ENCODE results near the gene C2orf74.
"Not testable (repeated sequence)": the region's sequence is repeated elsewhere in the genome, so short reads cannot be mapped to it uniquely, and the experiment has no call there.

Gene C2orf74

GRCh38 chr2:61149074-61149473, 12.9 kb upstream of the C2orf74 start:
- no peak for TF ChIP-seq CTCF (IDR thresholded peaks at IDR 0.05; ENCODE audit: low read depth, low read length)
- Histone ChIP-seq H3K27ac (no peak overlapping the region), H3K9me3 (ENCODE audit: severe bottlenecking) (peaks cover 8% of the 10 kb centered on the region), H3K36me3 (no peaks in the 10 kb centered on the region; the same call in 1 of the 2 replicates), H3K4me3 (ENCODE audit: low read depth, low read length) (no peak overlapping the region), H3K27me3 (ENCODE audit: insufficient read depth, low read depth, severe bottlenecking) (no peaks in the 10 kb centered on the region)
- DNase-seq, result no peak

GRCh38 chr2:61151436-61151835, 10.6 kb upstream of the C2orf74 start:
- no peak for TF ChIP-seq CTCF (IDR thresholded peaks at IDR 0.05; ENCODE audit: low read depth, low read length)
- Histone ChIP-seq H3K36me3 (no peaks in the 10 kb centered on the region), H3K9me3 (ENCODE audit: severe bottlenecking) (peaks cover 4% of the 10 kb centered on the region), H3K27ac (no peak overlapping the region), H3K27me3 (ENCODE audit: insufficient read depth, low read depth, severe bottlenecking) (no peaks in the 10 kb centered on the region), H3K4me3 (ENCODE audit: low read depth, low read length) (no peak overlapping the region)
- no peak for DNase-seq

- no peak for TF ChIP-seq CTCF (IDR thresholded peaks at IDR 0.05; ENCODE audit: low read depth, low read length)
- Histone ChIP-seq H3K4me3 (ENCODE audit: low read depth, low read length) (no peak overlapping the region), H3K27me3 (ENCODE audit: insufficient read depth, low read depth, severe bottlenecking) (no peaks in the 10 kb centered on the region), H3K36me3 (no peaks in the 10 kb centered on the region), H3K27ac (peak overlapping the region; percentile 89), H3K9me3 (ENCODE audit: severe bottlenecking) (peaks cover 11% of the 10 kb centered on the region)
- peak; percentile 83 for DNase-seq
Observed at GRCh38 chr2:61157371-61158003, 4.5 kb upstream of the C2orf74 start.

- Histone ChIP-seq H3K4me3 (ENCODE audit: low read depth, low read length) (no peak overlapping the region), H3K9me3 (ENCODE audit: severe bottlenecking) (peaks cover 11% of the 10 kb centered on the region), H3K36me3 (no peaks in the 10 kb centered on the region), H3K27ac (peak overlapping the region; percentile 89), H3K27me3 (ENCODE audit: insufficient read depth, low read depth, severe bottlenecking) (no peaks in the 10 kb centered on the region)
- no peak for TF ChIP-seq CTCF (IDR thresholded peaks at IDR 0.05; ENCODE audit: low read depth, low read length)
- DNase-seq, result peak; percentile 84
Observed at GRCh38 chr2:61158356-61158955, 3.5 kb upstream of the C2orf74 start.

GRCh38 chr2:61162721-61163120, 733 bp downstream of the C2orf74 start:
- no peak for TF ChIP-seq CTCF (IDR thresholded peaks at IDR 0.05; ENCODE audit: low read depth, low read length)
- Histone ChIP-seq H3K4me3 (ENCODE audit: low read depth, low read length) (no peak overlapping the region), H3K27me3 (ENCODE audit: insufficient read depth, low read depth, severe bottlenecking) (no peaks in the 10 kb centered on the region), H3K27ac (no peak overlapping the region), H3K9me3 (ENCODE audit: severe bottlenecking) (peaks cover 7% of the 10 kb centered on the region), H3K36me3 (peaks cover 3% of the 10 kb centered on the region)
- DNase-seq, result no peak

- not testable (repeated sequence) for H3K4me3 ChIP-seq (ENCODE audit: low read depth, low read length); H3K9me3 ChIP-seq (ENCODE audit: severe bottlenecking); H3K36me3 ChIP-seq; H3K27me3 ChIP-seq (ENCODE audit: insufficient read depth, low read depth, severe bottlenecking); H3K27ac ChIP-seq; DNase-seq
Observed at GRCh38 chr2:61165082-61165481, 3.1 kb downstream of the C2orf74 start.
